Tibial artery (tissue), 4 donors: ENCODE data around the gene CMTM2.

Experiments used
- DNase-seq, 2 donors: peaks; one replicate each; pipeline ENCODE4 v3.0.0-alpha.2; 2019
- H3K27ac ChIP-seq, 2 donors: fragments of 200-600 bp; sonication (generic) in 1 of 2; 1 replicate in 1 of 2; 2 replicates in 1 of 2; pipeline ENCODE4 v1.5.1; 2018 to 2019; ENCODE audit warnings: mild to moderate bottlenecking in 1 of 2
- H3K27me3 ChIP-seq, 2 donors: fragments of 200-600 bp; sonication (generic) in 1 of 2; one replicate each; pipeline versions ENCODE4 v1.5.1 to v1.6.0; 2016 to 2019
- H3K36me3 ChIP-seq, 3 donors: fragments of 200-600 bp; sonication (generic) in 2 of 3; one replicate each; pipeline ENCODE4 v1.5.1; 2016 to 2019; ENCODE audit warnings: mild to moderate bottlenecking in 2 of 3
- H3K4me1 ChIP-seq, 4 donors: fragments of 200-600 bp; sonication (generic) in 2 of 4; 1 replicate in 3 of 4; 2 replicates in 1 of 4; pipeline ENCODE4 v1.5.1; 2016 to 2019
- H3K4me3 ChIP-seq, 2 donors: fragments of 200-600 bp; sonication (generic) in 1 of 2; 1 replicate in 1 of 2; 2 replicates in 1 of 2; pipeline ENCODE4 v1.5.1; 2018 to 2019; ENCODE audit warnings: mild to moderate bottlenecking in 2 of 2
- H3K9me3 ChIP-seq, 3 donors: fragments of 200-600 bp; sonication (generic) in 1 of 3; one replicate each; pipeline ENCODE4 v1.5.1; 2016 to 2019
- CTCF ChIP-seq, 2 experiments: fragments of 200-600 bp in 1 of 2; fragments of 450-650 bp in 1 of 2; IDR thresholded peaks; one replicate each; pipeline ENCODE4 v1.5.1; 2017 to 2019; ENCODE audit warnings: antibody characterized with exemption in 2 of 2, mild to moderate bottlenecking in 1 of 2, moderate library complexity in 1 of 2
- intact Hi-C: fragments of 100-400 bp; cut with DNase I; formaldehyde crosslinking; loops from one replicate; pipeline ENCODE4 v1.15.0; 2023; ENCODE audit warnings: low total_unique reads

CMTM2 gene

DNA sequence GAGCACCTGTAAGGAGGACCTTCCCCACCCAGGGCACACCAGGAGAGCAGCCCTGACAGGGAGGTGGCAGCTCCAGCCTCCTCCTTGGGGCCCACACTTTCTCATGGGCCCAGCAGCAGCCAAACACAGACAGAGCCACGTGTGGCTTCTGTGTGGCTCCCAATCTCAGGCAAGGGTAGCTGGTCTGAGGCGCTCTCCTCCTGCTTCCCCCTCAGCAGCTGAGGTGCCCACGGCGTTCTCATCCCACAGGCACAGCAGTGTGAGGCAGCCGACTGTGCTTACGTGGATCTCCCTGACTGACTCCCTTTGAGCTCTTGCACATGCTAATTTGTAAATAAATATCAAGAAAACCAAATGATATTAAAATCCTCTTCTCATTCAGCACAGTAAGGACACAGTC is 56.1 kb downstream of the CMTM2 start:
- Histone ChIP-seq H3K27ac (no peak overlapping the region), H3K9me3 (no peaks in the 10 kb centered on the region), H3K27me3 (no peaks in the 10 kb centered on the region), H3K4me3 (no peak overlapping the region), H3K36me3 (peaks cover 0 to 10% (median 0%) of the 10 kb centered on the region in 3 donors), H3K4me1 (no peaks in the 10 kb centered on the region)
- intact Hi-C loops, result no loop called here
- no peak for DNase-seq
- TF ChIP-seq CTCF (IDR thresholded peaks at IDR 0.05), result no peak

DNA sequence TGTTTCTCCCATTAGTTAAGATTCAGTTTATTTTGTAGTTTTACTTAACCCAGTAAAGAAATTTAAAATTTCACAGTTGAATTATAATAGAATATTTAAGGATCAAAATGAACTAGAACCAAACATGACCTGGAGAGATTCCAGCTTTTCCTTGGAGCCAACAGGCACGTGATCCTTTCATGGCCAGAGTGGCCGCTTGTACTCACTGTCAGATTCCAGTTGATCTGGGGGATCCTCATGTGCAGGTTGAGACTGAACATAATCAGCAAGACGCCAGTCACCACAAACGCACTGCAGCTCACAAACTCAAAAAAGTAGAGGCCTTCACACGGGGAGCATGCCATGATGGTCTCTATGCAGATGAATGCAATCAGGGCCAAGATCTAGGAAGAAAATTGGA is 56.9 kb downstream of the CMTM2 start:
- H3K36me3 ChIP-seq, result peaks cover 0 to 10% (median 0%) of the 10 kb centered on the region in 3 donors
- intact Hi-C loops, result no loop called here
- no peaks in the 10 kb centered on the region for H3K9me3 ChIP-seq
- no peak for DNase-seq
- no peaks in the 10 kb centered on the region for H3K4me1 ChIP-seq
- no peak overlapping the region for H3K4me3 ChIP-seq
- no peak overlapping the region for H3K27ac ChIP-seq
- no peak for TF ChIP-seq CTCF (IDR thresholded peaks at IDR 0.05)
- no peaks in the 10 kb centered on the region for H3K27me3 ChIP-seq

GRCh38 chr16:66637806-66638205 is 58.5 kb downstream of the CMTM2 start:
- no peak overlapping the region for H3K27ac ChIP-seq
- H3K27me3 ChIP-seq, result no peaks in the 10 kb centered on the region
- no peaks in the 10 kb centered on the region for H3K4me1 ChIP-seq
- TF ChIP-seq CTCF (IDR thresholded peaks at IDR 0.05), result no peak
- no peaks in the 10 kb centered on the region for H3K9me3 ChIP-seq
- intact Hi-C loops, result no loop called here
- no peak overlapping the region for H3K4me3 ChIP-seq
- H3K36me3 ChIP-seq, result peaks cover 0 to 10% (median 0%) of the 10 kb centered on the region in 3 donors
- no peak for DNase-seq
